HG02884 (cell line): ENCODE measurements around the gene C10orf90.

Source experiments
- ATAC-seq: cut with Tn5 transposase; IDR thresholded peaks from one replicate; pipeline ENCODE4 v1.9.1; 2021; ENCODE audit warnings: mild to moderate bottlenecking, moderate library complexity; ENCODE audit not compliant: unreplicated experiment

Gene C10orf90

GRCh38 chr10:126674741-126675515 is 4.4 kb upstream of the C10orf90 start:
- ATAC-seq = no peak

GRCh38 chr10:126673565-126673964 is 3.1 kb upstream of the C10orf90 start:
- no peak for ATAC-seq

- no peak for ATAC-seq
These were observed 996 bp upstream of the C10orf90 start for GRCh38 chr10:126671402-126671975.

GRCh38 chr10:126670895-126671261 is 385 bp upstream of the C10orf90 start:
- ATAC-seq = no peak

GRCh38 chr10:126669168-126669567 is 1.3 kb downstream of the C10orf90 start:
- ATAC-seq = no peak

GRCh38 chr10:126668505-126668904 is 2.0 kb downstream of the C10orf90 start:
- ATAC-seq = no peak

GRCh38 chr10:126667568-126667967 is 2.9 kb downstream of the C10orf90 start:
- ATAC-seq = no peak

- ATAC-seq = no peak
These were observed 5.3 kb downstream of the C10orf90 start for GRCh38 chr10:126665207-126665606.

GRCh38 chr10:126663880-126664279 is 6.6 kb downstream of the C10orf90 start:
- ATAC-seq = no peak

GRCh38 chr10:126663328-126663727 is 7.2 kb downstream of the C10orf90 start:
- ATAC-seq = no peak

- ATAC-seq = no peak
These were observed 8.5 kb downstream of the C10orf90 start for GRCh38 chr10:126661841-126662515.

- no peak for ATAC-seq
These were observed 9.1 kb downstream of the C10orf90 start for GRCh38 chr10:126661356-126661755.

GRCh38 chr10:126659750-126660149 is 10.7 kb downstream of the C10orf90 start:
- no peak for ATAC-seq

GRCh38 chr10:126658928-126659327 is 11.6 kb downstream of the C10orf90 start:
- ATAC-seq = no peak

- no peak for ATAC-seq
These were observed 15.9 kb downstream of the C10orf90 start for GRCh38 chr10:126654579-126654978.

- no peak for ATAC-seq
These were observed 19.0 kb downstream of the C10orf90 start for GRCh38 chr10:126651467-126651866.

- no peak for ATAC-seq
These were observed 20.3 kb downstream of the C10orf90 start for GRCh38 chr10:126650161-126650560.

GRCh38 chr10:126647116-126647515 is 23.4 kb downstream of the C10orf90 start:
- no peak for ATAC-seq

- ATAC-seq = no peak
These were observed 24.4 kb downstream of the C10orf90 start for GRCh38 chr10:126646110-126646509.

- ATAC-seq = no peak
These were observed 30.1 kb downstream of the C10orf90 start for GRCh38 chr10:126640401-126640800.

GRCh38 chr10:126639084-126639483 is 31.4 kb downstream of the C10orf90 start:
- no peak for ATAC-seq

- ATAC-seq = no peak
These were observed 32.0 kb downstream of the C10orf90 start for GRCh38 chr10:126638542-126638941.
